ENCODE data around the gene CAMK2D.

CAMK2D gene

GRCh38 chr4:113623274-113623894 lies 138.2 kb downstream of the CAMK2D start:
- Histone ChIP-seq H3K4me3 (ENCODE audit: low read length) (no peak overlapping the region), H3K9ac (ENCODE audit: low read length) (no peak overlapping the region), H3K36me3 (ENCODE audit: control insufficient read depth, insufficient read depth, low read length) (no peaks in the 10 kb centered on the region), H3K27ac (ENCODE audit: low read depth, low read length) (no peak overlapping the region), H3K27me3 (ENCODE audit: control insufficient read depth, insufficient read depth, low read length) (no peaks in the 10 kb centered on the region), H3K4me1 (ENCODE audit: control insufficient read depth, insufficient read depth, low read length) (no peaks in the 10 kb centered on the region)

DNA sequence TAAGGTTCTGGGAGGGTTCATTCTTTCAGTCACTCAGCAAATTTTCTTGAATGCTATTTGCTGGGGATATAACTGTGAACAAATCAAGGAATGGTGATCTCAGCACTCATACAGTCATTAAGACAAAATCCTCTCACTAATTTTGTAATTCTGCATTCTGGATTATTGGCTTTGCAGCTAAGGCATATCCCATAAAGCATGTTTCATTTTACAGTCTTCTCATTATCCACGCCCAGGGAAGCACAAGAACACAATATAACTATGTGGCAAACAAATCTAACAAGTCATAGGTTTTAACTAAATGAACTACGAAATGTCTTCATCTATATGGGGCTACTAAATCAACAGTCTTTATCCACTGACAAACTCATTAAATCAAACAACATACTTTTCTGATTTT lies 139.9 kb downstream of the CAMK2D start:
- Histone ChIP-seq H3K4me1 (ENCODE audit: control insufficient read depth, insufficient read depth, low read length) (no peaks in the 10 kb centered on the region), H3K9ac (ENCODE audit: low read length) (no peak overlapping the region), H3K4me3 (ENCODE audit: low read length) (no peak overlapping the region), H3K27ac (ENCODE audit: low read depth, low read length) (no peak overlapping the region), H3K36me3 (ENCODE audit: control insufficient read depth, insufficient read depth, low read length) (no peaks in the 10 kb centered on the region), H3K27me3 (ENCODE audit: control insufficient read depth, insufficient read depth, low read length) (no peaks in the 10 kb centered on the region)

GRCh38 chr4:113620032-113620431 lies 141.5 kb downstream of the CAMK2D start:
- no peaks in the 10 kb centered on the region for H3K4me1 ChIP-seq (ENCODE audit: control insufficient read depth, insufficient read depth, low read length)
- no peak overlapping the region for H3K9ac ChIP-seq (ENCODE audit: low read length)
- no peak overlapping the region for H3K27ac ChIP-seq (ENCODE audit: low read depth, low read length)
- H3K4me3 ChIP-seq (ENCODE audit: low read length) = no peak overlapping the region
- no peaks in the 10 kb centered on the region for H3K36me3 ChIP-seq (ENCODE audit: control insufficient read depth, insufficient read depth, low read length)
- H3K27me3 ChIP-seq (ENCODE audit: control insufficient read depth, insufficient read depth, low read length) = no peaks in the 10 kb centered on the region

DNA sequence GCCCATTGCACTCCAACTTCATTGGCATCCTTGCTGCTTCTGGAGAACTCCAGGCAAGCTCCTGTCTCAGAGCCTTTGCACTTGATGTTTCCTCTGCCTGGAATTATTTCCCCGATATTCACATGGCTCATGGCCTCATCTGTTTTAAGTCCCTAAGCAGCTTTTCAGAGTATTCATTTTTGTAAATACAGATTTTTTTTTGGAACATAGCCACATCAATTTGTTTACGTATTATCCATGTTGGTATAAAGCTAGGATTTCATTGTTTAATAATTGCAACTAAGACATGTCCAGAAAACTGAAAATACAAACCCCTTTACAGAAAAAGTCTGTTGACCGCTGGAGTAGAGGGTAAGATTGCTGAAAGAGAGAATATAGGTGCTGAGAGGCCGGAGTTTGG lies 142.0 kb downstream of the CAMK2D start:
- no peaks in the 10 kb centered on the region for H3K27me3 ChIP-seq (ENCODE audit: control insufficient read depth, insufficient read depth, low read length)
- H3K4me3 ChIP-seq (ENCODE audit: low read length) = no peak overlapping the region
- no peak overlapping the region for H3K27ac ChIP-seq (ENCODE audit: low read depth, low read length)
- H3K9ac ChIP-seq (ENCODE audit: low read length) = no peak overlapping the region
- H3K36me3 ChIP-seq (ENCODE audit: control insufficient read depth, insufficient read depth, low read length) = no peaks in the 10 kb centered on the region
- H3K4me1 ChIP-seq (ENCODE audit: control insufficient read depth, insufficient read depth, low read length) = no peaks in the 10 kb centered on the region

DNA sequence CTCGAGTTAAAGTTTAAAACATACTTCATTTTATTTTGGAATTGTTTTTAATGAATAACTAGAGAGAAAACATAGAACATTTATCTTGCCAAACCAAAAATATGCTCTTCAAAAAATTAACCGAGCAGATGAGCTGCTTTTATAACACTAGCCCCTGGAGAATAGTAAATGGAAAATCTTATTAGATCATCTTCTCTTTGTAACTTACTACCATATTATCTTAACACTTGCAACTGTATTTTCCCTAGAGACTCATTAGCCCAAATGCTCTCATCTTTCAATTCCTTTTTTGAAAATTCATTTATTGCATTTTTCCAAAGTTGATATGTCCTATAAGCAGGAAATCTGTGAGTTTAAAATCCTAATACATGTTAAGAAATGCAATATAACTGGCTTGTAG lies 143.3 kb downstream of the CAMK2D start:
- H3K36me3 ChIP-seq (ENCODE audit: control insufficient read depth, insufficient read depth, low read length) = no peaks in the 10 kb centered on the region
- no peak overlapping the region for H3K27ac ChIP-seq (ENCODE audit: low read depth, low read length)
- no peak overlapping the region for H3K9ac ChIP-seq (ENCODE audit: low read length)
- H3K4me1 ChIP-seq (ENCODE audit: control insufficient read depth, insufficient read depth, low read length) = no peaks in the 10 kb centered on the region
- H3K4me3 ChIP-seq (ENCODE audit: low read length) = no peak overlapping the region
- H3K27me3 ChIP-seq (ENCODE audit: control insufficient read depth, insufficient read depth, low read length) = no peaks in the 10 kb centered on the region

GRCh38 chr4:113617195-113617594 lies 144.3 kb downstream of the CAMK2D start:
- no peak overlapping the region for H3K27ac ChIP-seq (ENCODE audit: low read depth, low read length)
- no peaks in the 10 kb centered on the region for H3K36me3 ChIP-seq (ENCODE audit: control insufficient read depth, insufficient read depth, low read length)
- no peaks in the 10 kb centered on the region for H3K4me1 ChIP-seq (ENCODE audit: control insufficient read depth, insufficient read depth, low read length)
- no peaks in the 10 kb centered on the region for H3K27me3 ChIP-seq (ENCODE audit: control insufficient read depth, insufficient read depth, low read length)
- no peak overlapping the region for H3K9ac ChIP-seq (ENCODE audit: low read length)
- H3K4me3 ChIP-seq (ENCODE audit: low read length) = no peak overlapping the region

- Histone ChIP-seq H3K27me3 (ENCODE audit: control insufficient read depth, insufficient read depth, low read length) (no peaks in the 10 kb centered on the region), H3K9ac (ENCODE audit: low read length) (no peak overlapping the region), H3K4me1 (ENCODE audit: control insufficient read depth, insufficient read depth, low read length) (no peaks in the 10 kb centered on the region), H3K4me3 (ENCODE audit: low read length) (no peak overlapping the region), H3K27ac (ENCODE audit: low read depth, low read length) (no peak overlapping the region), H3K36me3 (ENCODE audit: control insufficient read depth, insufficient read depth, low read length) (no peaks in the 10 kb centered on the region)
These were observed 145.1 kb downstream of the CAMK2D start for GRCh38 chr4:113616443-113616842.

DNA sequence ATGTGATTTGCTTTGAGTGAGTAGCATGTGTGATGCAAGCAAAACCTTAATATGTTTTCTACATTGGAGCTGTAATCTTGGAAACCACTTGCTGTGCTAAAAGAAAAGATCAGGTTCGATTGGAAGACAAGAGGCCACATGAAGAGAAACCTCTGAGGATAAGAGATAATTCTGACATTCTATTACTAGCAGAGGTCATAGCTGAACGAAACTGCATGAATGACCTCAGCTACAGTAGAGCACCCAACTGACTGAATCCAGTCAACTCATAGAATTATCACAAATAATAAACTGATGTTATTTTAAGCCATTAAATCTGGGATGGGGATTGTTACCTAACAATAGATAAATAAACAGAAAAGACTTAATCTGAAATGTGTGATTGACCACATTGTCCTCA lies 147.1 kb downstream of the CAMK2D start:
- Histone ChIP-seq H3K36me3 (ENCODE audit: control insufficient read depth, insufficient read depth, low read length) (no peaks in the 10 kb centered on the region), H3K27ac (ENCODE audit: low read depth, low read length) (no peak overlapping the region), H3K4me3 (ENCODE audit: low read length) (no peak overlapping the region), H3K9ac (ENCODE audit: low read length) (no peak overlapping the region), H3K4me1 (ENCODE audit: control insufficient read depth, insufficient read depth, low read length) (no peaks in the 10 kb centered on the region), H3K27me3 (ENCODE audit: control insufficient read depth, insufficient read depth, low read length) (no peaks in the 10 kb centered on the region)

- H3K4me1 ChIP-seq (ENCODE audit: control insufficient read depth, insufficient read depth, low read length) = no peaks in the 10 kb centered on the region
- no peaks in the 10 kb centered on the region for H3K36me3 ChIP-seq (ENCODE audit: control insufficient read depth, insufficient read depth, low read length)
- H3K27me3 ChIP-seq (ENCODE audit: control insufficient read depth, insufficient read depth, low read length) = no peaks in the 10 kb centered on the region
- no peak overlapping the region for H3K9ac ChIP-seq (ENCODE audit: low read length)
- no peak overlapping the region for H3K4me3 ChIP-seq (ENCODE audit: low read length)
- no peak overlapping the region for H3K27ac ChIP-seq (ENCODE audit: low read depth, low read length)
These were observed 148.0 kb downstream of the CAMK2D start for GRCh38 chr4:113613503-113613902.

DNA sequence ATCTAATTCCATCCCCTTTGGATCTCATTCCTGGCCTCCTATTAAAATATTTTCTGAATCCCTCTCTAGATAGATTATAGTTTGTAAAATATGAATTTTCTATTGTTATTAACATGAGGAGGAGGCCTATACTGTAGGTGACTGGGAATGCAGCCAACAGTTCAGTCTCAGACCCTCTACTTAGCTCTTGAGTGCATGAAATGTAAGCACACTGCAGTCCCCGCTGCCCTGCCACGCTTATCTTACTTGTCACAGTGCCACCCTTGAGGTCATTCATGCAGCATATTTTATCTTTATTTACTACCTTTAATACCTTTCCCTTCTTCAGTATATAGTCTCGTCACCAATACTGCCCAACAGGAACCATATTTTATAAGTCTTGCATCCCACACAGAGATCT lies 151.0 kb downstream of the CAMK2D start:
- H3K36me3 ChIP-seq (ENCODE audit: control insufficient read depth, insufficient read depth, low read length) = no peaks in the 10 kb centered on the region

GRCh38 chr4:113607998-113608397 lies 153.5 kb downstream of the CAMK2D start:
- Histone ChIP-seq H3K4me1 (ENCODE audit: control insufficient read depth, insufficient read depth, low read length) (no peaks in the 10 kb centered on the region), H3K36me3 (ENCODE audit: control insufficient read depth, insufficient read depth, low read length) (no peaks in the 10 kb centered on the region), H3K27ac (ENCODE audit: low read depth, low read length) (no peak overlapping the region), H3K27me3 (ENCODE audit: control insufficient read depth, insufficient read depth, low read length) (no peaks in the 10 kb centered on the region), H3K9ac (ENCODE audit: low read length) (no peak overlapping the region), H3K4me3 (ENCODE audit: low read length) (no peak overlapping the region)

More for the DNA sequence above, 151.0 kb downstream of the CAMK2D start:
- Histone ChIP-seq H3K27me3 (ENCODE audit: control insufficient read depth, insufficient read depth, low read length) (no peaks in the 10 kb centered on the region), H3K9ac (ENCODE audit: low read length) (no peak overlapping the region), H3K27ac (ENCODE audit: low read depth, low read length) (no peak overlapping the region), H3K4me3 (ENCODE audit: low read length) (no peak overlapping the region), H3K4me1 (ENCODE audit: control insufficient read depth, insufficient read depth, low read length) (no peaks in the 10 kb centered on the region)

DNA sequence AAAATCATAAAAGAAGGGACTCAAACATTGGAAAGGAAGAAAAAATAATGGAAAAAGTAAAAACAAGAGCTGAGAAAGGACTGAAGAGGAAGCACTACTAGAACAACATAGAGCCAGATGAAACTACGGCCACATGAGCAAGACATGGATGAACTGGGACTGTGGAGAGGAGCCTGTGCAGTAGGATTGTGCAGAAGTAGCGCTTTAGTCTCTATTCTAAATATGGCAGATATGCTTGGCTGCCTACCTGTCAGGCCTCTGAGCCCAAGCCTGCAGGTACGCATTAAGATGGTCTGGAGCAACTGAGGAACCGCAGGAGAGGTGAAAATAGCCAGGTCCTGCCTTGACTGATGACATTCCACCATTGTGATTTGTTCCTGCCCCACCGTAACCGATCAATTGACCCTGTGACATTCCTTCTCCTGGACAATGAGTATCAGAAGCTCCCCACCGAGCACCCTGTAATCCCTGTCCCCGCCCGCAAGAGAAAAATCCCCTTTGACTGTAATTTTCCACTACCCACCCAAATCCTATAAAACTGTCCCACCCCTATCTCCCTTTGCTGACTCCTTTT lies 154.3 kb downstream of the CAMK2D start:
- H3K27ac ChIP-seq (ENCODE audit: low read depth, low read length) = no peak overlapping the region
- no peaks in the 10 kb centered on the region for H3K4me1 ChIP-seq (ENCODE audit: control insufficient read depth, insufficient read depth, low read length)
- H3K4me3 ChIP-seq (ENCODE audit: low read length) = no peak overlapping the region
- H3K27me3 ChIP-seq (ENCODE audit: control insufficient read depth, insufficient read depth, low read length) = no peaks in the 10 kb centered on the region
- no peak overlapping the region for H3K9ac ChIP-seq (ENCODE audit: low read length)
- H3K36me3 ChIP-seq (ENCODE audit: control insufficient read depth, insufficient read depth, low read length) = no peaks in the 10 kb centered on the region

DNA sequence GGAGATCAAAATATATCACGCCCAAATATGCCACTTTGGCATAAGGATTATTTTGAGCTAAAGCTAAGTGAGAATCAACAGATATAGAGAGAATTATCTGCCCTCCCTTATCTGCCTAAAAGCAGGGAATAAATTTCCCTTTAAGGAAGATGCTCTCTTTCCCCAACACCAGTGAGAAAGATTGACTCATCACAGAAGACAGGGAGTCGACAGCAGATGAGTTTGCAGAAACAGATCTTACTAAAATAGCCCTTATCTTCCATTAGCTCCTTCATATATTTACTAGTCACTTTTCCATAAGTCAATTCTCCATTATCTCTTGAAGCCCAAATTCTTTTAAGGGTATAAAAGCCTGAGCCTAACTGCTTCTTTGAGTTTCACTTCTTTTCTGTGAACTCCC lies 156.6 kb downstream of the CAMK2D start:
- no peak overlapping the region for H3K4me3 ChIP-seq (ENCODE audit: low read length)
- H3K27ac ChIP-seq (ENCODE audit: low read depth, low read length) = no peak overlapping the region
- H3K27me3 ChIP-seq (ENCODE audit: control insufficient read depth, insufficient read depth, low read length) = no peaks in the 10 kb centered on the region
- no peaks in the 10 kb centered on the region for H3K36me3 ChIP-seq (ENCODE audit: control insufficient read depth, insufficient read depth, low read length)
- H3K4me1 ChIP-seq (ENCODE audit: control insufficient read depth, insufficient read depth, low read length) = no peaks in the 10 kb centered on the region
- no peak overlapping the region for H3K9ac ChIP-seq (ENCODE audit: low read length)

Measured in rectal smooth muscle tissue (tissue), 1 donor.